Suprapubic skin (tissue), 3 donors: ENCODE measurements around the gene ERN2.

Source experiments
- EP300 ChIP-seq: sonication (generic); formaldehyde crosslinking; IDR thresholded peaks from one replicate; pipeline ENCODE4 v1.6.1; 2017; ENCODE audit warnings: antibody characterized with exemption
- POLR2A ChIP-seq, 2 donors: fragments of 450-650 bp; IDR thresholded peaks; one replicate each; pipeline ENCODE4 v1.6.1; 2017; ENCODE audit warnings: antibody characterized with exemption in 2 of 2, mild to moderate bottlenecking in 2 of 2, moderate library complexity in 2 of 2
- TF ChIP-seq, protein P1 (sequence below), 2 donors: fragments of 200-600 bp in 1 of 2; fragments of 450-650 bp in 1 of 2; sonication (generic) in 1 of 2; IDR thresholded peaks; one replicate each; pipeline ENCODE4 v1.5.1; 2016 to 2019; ENCODE audit warnings: antibody characterized with exemption in 2 of 2, mild to moderate bottlenecking in 1 of 2, moderate library complexity in 1 of 2

- no peak for TF ChIP-seq EP300
- TF ChIP-seq, protein P1, sequence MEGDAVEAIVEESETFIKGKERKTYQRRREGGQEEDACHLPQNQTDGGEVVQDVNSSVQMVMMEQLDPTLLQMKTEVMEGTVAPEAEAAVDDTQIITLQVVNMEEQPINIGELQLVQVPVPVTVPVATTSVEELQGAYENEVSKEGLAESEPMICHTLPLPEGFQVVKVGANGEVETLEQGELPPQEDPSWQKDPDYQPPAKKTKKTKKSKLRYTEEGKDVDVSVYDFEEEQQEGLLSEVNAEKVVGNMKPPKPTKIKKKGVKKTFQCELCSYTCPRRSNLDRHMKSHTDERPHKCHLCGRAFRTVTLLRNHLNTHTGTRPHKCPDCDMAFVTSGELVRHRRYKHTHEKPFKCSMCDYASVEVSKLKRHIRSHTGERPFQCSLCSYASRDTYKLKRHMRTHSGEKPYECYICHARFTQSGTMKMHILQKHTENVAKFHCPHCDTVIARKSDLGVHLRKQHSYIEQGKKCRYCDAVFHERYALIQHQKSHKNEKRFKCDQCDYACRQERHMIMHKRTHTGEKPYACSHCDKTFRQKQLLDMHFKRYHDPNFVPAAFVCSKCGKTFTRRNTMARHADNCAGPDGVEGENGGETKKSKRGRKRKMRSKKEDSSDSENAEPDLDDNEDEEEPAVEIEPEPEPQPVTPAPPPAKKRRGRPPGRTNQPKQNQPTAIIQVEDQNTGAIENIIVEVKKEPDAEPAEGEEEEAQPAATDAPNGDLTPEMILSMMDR (IDR thresholded peaks at IDR 0.05): no peak
- no peak for TF ChIP-seq POLR2A (IDR thresholded peaks at IDR 0.05)
Measured at GRCh38 chr16:23701045-23701444, 12.0 kb downstream of the ERN2 start.
